C1 segment of cervical spinal cord (tissue), 14 donors: ENCODE results near the gene MYLK4.

Experiments
- DNase-seq, 14 donors: peaks; one replicate each; lab custom pipeline; 2025; lab: John Stamatoyannopoulos, UW

Gene MYLK4

DNA sequence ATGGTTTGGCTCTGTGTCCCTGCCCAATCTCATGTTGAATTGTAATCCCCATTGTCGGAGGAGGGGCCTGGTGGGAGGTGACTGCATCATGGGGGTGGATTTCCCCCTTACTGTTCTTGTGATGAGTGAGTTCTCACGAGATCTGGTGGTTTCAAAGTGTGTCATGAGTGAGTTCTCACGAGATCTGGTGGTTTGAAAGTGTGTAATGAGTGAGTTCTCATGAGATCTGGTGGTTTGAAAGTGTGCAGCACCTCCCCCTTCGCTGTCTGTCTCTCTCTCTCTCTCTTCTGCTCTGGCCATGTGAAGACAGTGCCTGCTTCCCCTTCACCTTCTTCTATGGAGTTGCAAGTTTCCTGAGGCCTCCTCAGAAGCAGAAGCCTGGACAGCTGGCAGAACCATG, 87.6 kb downstream of the MYLK4 start:
- no peak for DNase-seq

DNA sequence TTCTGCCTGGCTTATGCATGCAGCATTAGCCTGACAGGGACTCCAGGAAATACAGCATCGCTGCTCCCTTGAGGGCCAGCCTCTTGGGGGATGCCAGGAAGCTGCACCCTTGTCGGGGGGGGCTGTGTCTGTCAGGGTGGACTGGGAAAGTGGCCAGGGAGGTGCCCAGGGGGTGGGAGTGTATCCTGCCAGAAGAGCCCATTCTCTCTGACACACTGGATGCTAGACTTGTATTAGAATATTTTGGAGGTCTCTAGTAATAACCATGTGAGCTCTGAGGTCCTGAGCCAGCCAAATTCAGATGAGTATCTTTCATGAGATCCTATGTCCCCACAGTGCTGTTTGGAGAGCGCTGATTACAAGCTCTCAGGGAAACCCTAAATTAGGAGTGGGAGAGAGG, 89.1 kb downstream of the MYLK4 start:
- DNase-seq: no peak

DNA sequence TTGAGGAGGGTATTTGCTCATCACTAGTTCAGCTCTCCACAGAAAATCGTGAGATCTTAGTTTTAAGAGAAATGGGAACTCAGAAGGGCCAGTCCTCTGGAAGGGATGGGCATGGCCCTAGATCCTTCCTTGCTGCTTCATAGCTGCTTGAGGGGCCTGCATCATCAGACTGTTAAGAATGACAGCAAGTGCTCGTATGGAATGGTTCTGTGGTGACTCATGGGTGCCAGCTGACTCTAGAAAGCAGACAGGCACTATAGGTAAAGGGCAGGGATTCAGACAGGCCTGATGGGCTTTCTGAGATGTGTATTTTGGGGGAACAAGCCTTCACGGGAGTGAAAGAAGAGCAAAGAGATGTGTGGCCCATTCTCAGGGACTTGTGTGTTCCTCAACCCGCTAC, 90.8 kb downstream of the MYLK4 start:
- no peak for DNase-seq

DNA sequence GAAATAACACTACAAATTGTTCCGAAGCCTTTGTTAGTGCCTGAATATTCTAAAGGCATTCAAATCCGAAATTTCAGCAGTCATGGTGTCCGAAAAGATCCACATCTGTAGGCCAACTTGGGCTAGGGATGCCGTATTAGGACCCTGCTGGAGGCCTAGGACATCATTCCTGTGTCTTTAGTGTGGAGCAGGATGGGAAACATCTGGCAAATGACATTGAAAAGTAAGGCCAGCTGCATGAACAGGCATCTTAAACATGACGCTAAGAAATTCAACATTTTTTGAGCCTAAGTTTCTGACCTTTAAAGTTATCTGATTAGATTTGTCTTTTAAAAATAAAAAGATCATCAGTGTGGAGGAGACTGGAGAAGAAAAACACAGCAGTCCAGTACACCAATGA, 91.3 kb downstream of the MYLK4 start:
- no peak for DNase-seq

DNA sequence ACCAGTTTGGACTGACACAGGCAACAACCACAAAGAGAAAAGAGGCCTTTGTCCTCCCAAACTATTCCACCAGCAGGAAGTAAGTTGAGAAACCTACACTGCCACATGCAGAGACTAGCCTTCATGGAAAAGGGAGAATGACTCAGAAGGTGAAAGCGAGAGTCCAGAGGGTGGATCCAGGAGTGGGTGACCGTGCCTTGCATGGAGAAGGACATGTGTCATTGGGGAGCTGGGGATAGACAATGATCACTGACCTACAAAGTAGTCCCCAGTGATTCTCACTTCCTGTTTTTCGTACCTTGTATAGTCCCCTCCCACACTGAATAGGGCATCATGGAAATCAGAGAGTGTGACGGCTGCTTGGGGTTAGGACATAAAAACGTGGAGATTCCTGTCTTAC, 91.9 kb downstream of the MYLK4 start:
- no peak for DNase-seq

DNA sequence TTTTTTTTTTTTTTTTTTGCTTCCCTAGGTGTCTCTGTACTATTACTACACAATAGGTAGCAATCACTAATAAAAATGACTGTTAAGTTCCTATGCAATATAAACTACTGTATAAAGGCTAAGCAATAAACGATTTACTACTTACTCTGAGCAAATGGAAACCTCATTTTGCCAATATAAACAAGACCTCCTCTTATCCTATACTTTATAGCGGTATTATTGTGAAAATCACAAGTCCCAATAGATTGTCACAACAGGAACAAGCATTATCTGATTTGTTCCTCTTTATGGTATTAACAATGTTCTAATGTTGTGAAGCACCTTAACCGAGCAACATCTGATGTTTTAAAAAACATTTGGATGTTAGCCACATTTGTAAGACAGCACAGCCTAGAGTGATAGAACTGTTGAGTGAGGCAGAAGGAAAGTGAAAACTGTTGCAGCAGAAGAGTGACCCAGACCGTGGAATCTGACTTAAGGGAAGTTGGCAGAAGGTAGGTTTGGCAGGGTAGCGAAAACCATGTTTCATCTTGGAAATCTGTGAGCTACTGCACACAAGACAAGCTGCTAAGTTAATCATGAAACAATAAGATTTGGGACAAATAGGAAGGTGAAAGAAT, 94.2 kb downstream of the MYLK4 start:
- DNase-seq: no peak

DNA sequence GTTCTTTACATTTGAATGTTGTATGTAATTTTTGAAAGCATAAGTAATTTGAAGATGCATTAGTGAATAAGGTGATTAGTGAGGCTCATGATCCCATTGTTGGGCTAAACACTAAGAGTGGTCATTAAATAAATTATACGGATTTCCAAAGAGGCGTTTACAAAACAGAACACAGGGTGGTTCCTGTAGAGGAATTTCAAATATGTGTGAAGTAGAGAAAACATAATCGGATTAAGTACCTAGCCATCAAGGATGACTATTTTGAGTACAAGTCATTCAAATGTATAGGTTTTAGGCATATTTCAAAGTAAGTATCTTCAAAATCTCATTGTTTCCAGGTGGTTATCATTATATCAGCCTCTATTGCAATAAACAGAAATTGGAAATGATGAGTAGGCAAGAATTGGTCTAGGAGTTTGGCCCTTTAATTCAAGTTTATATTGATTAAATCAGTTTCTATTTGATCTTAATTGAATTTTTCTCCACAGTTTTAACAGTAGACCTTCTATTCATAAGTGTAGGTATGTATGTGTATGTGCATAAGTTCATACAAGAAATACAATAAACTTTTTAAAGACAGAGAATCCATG, 94.8 kb downstream of the MYLK4 start:
- DNase-seq: no peak

DNA sequence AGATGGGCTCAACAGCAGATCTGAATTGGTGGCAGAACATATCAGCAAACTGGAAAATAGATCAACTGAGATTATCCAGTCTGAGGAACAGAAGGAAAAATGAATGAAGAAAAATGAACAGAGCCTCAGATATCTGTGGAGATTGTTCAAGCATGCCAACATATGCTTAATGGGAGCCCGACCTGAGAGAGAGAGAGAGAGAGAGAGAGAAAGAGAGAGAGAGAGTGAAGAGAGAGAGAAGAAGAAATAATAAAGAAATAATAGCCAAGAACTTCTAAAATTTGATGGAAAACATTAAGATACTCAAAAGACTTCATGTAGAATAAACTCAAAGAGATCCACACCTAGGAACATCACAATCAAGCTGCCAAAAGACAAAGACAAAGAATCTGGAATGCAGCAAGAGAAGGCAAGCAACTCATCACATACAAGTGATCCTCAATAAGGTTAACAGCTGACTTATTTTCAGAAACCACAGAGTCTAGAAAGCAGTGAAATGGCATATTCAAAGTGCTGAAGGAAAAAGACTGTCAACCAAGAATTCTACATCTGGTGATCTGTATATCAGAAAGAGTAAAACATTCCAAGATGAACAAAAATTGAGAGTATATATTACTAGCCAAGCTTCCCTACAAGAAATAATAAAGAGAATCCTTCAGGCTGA, 97.2 kb downstream of the MYLK4 start:
- no peak for DNase-seq

DNA sequence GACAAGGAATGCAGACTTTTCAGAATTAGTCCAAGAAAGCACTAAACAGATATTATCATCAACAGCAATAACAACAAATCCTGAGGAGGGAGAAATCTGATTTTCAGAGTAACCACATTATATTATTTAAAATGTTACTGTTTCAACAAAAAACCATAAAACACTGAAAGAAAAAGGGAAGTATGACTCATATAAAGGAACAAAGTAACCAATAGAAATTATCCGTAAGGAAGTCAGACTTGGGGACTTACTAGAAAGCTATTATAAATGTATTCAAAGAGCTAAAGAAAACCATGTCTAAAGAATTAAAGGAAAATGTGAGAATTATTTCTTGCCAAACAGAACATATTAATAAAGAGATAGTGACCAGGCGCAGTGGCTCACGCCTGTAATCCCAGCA, 98.1 kb downstream of the MYLK4 start:
- no peak for DNase-seq

DNA sequence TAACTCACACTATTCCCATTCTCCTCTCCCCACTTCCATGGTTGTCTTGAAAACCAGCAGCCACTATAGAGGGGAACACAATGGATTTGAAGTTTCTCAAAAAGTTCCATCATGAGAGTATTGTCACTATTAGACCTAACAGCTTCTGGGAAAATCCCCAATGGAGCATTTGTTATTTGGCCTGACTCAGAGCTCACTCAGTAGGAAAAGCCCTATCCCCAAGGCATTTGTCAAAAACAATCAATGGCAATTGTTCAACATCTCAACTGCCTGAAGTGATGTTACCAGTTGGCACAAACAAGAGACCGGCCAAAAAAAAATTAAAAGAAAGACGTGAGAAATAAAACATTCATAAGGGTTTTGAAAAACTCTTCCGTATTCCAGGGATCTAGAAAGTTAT, 98.8 kb downstream of the MYLK4 start:
- no peak for DNase-seq

DNA sequence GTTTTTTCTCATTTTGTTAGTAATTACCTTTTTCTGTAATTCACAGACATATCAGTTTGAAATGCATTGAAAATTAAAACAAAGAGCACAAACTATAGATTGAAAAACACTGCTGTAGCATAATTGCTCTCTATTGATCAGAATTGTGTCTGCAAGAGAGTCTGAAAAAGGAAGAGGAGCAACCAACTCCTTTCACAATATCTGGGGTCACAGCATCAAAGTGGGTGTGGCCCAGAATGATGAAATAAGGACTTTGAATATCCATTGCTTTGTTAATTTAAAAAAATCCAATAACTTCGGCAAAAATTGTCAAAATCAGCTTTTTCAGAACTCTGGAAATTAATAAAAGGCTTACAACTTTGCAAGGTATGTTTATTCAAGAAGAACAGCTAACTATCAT, 99.2 kb downstream of the MYLK4 start:
- no peak for DNase-seq

DNA sequence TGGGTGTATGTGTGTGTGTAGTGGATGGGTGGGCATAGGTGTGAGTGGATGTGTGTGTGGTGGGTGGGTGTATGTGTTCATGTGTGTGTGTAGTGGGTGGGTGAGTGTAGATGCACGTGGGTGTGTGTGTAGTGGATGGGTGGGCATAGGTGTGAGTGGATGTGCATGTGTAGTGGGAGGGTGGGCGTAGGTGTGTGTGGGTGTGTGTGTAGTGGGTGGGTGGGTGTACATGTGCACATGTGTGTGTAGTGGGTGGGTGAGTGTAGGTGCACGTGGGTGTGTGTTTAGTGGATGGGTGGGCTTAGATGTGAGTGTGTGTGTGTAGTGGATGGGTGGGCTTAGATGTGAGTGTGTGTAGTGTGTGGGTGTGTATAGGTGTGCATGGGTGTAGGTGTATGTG, 104.4 kb downstream of the MYLK4 start:
- DNase-seq: no peak

DNA sequence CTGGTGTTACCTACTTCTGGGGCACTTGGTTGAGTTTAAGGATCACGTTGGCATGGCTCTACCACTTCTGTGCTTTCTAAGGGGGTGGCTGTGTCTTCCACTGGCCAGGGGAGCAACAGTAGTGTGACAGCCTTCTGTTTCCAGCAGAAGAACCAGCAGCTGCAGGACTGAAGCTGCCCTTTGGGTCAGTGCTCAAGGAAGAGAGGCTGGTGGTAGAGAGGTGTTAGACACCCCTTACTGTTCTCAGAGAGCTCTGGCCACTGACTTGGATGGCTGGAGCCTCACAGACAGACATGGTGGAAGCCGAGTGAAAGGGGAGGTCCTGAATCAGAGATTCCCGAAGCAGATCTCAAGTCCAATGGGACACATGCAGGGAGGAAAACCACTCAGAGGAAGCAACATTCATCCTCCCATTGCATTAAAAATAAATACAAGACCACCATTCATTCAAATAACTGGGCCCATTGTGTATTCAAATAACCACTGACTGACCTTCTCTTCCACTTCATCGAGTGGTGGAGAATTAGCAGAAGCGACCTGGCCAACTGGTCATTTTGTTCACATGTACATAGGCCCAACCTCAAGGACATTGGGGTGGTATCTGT, 106.7 kb downstream of the MYLK4 start:
- no peak for DNase-seq

DNA sequence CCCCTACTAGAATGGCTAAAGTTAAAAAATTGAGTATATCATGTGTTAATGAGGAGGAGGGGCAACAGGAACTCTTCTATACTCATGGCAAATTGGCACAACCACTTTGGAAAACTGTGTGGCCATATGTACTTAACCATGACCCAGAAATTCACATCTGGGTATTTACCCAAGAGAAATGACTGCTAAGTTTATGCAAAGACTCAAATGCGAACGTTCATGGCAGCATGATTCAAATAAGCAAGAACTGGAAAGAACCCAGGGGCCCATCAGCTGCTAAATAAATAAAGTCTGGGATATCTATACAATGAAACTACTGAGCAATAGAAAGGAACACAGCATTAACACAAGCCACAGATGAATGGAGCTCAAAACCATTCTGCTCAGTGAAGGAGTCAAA, 107.6 kb downstream of the MYLK4 start:
- DNase-seq: no peak

DNA sequence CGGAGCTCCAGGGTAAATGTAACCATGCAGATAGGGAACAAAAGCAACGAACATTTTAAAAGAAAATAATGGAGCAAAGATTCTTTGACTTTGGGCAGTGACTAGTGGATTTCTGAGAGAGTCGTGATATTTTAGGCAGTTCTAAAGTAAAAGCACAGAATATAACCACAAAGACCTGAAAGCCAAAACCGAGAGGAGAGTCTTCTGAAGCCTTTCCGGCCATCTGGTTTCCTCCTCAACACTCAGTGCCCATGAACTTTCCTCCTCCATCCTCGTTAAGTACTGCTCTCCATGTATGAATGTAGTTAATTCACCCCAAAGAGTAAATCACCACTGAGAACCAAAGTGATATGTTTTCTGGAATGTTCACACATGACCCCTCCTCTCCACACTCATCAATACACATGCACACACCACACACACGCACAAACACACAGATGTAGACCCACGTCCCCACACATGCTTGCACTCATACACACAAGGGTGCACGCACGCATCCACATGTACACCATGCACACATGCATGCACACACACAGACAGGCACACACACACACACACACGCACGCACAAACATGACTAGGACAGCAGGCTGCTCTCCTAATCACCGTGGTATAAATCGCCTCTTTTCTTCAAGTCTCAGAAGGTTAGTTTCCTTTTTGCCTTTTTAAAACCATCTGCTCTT, 109.5 kb downstream of the MYLK4 start:
- no peak for DNase-seq

DNA sequence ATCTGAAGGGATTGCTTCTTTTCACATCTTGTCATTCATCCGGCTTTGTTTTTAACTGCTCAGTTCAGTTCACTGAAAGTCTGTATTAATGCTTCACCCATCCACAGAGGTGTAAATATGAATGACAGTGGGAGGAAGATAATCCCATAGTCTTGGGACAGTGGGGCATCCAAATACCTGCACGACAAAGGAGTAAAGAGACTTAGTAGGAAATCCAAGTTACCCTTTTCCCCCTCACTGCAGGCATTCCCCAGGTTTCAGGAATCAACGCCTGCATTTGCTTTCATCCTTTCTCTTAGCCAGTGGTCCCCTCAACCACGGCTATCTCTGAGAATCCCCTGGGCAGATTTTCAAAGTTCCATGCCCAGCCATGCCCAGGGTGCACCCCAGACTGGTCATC, 110.2 kb downstream of the MYLK4 start:
- DNase-seq: no peak

DNA sequence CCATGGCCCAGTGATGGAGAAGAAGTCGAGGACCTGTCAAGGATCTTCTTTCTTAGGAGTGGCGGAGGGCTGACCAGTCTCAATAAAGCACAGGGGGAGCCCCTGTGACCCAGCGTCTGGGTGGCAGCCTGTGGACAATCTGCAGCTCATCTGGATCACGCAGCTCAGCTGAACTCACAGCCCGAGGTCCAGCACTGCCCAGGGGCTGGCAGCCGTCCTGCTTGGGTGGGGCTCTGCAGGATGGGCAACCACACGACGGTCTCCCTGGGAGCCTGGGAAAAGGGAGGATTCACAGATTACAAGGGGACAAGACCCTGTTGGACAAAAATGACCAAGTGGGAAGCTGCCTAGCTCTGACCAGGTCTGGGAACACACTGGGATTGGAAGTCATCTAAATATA, 110.8 kb downstream of the MYLK4 start:
- DNase-seq: no peak

DNA sequence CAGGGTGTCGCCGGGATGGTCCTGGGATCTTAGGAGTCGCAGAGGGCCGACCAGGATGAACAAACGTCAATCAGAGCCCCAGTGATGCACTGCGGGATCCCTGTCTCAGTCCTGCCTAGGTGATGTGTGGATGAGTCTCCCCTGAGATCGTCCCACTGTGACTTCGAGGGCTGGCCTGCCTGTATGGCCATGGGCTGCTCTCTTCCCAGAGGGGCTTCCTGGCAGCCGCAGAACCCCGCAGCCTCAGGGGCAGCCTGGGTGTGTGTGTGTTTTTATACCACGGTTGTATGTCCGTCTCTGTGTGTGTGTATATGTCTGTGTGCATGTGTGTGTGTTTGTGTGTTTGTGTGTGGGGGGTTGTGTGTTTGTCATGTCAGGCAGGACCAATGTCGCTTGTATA, 111.6 kb downstream of the MYLK4 start:
- no peak for DNase-seq

DNA sequence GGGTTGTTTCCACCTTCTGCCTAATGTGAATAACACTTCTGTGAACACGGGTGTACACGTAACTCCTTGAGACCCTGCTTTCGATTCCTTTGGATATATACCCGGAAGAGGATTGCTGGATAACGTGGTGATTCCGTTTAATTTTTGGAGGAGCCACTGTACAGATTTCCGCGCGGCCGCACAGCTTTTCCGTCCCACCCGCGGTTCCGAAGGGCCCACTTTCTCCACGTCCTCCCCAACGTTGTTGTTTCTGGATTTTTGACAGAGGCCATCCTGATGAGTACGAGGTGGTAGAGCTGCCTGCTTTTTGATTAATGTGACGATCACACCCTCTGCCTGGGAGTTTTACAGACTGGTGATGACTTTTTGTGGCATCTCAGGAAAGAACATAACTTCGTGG, 114.0 kb downstream of the MYLK4 start:
- no peak for DNase-seq

DNA sequence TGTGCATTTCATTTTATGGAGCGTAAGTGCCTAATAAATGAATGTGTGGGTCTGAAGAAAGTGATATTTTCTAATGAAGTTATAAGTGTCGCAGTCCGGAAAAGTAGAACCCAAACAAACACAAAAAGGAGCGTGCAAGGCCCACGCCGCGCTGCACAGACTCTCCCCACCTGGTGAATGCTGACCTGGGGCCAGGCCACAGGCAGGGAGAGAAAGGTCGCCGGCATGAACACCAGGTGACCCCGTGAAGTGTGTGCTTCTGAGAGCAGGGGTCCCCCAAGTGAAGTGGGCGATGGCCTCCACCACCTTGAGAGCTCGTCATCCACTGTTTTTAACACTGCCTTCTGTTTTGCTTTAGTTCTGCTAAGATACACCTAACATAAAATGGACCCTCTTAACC, 114.8 kb downstream of the MYLK4 start:
- no peak for DNase-seq

DNA sequence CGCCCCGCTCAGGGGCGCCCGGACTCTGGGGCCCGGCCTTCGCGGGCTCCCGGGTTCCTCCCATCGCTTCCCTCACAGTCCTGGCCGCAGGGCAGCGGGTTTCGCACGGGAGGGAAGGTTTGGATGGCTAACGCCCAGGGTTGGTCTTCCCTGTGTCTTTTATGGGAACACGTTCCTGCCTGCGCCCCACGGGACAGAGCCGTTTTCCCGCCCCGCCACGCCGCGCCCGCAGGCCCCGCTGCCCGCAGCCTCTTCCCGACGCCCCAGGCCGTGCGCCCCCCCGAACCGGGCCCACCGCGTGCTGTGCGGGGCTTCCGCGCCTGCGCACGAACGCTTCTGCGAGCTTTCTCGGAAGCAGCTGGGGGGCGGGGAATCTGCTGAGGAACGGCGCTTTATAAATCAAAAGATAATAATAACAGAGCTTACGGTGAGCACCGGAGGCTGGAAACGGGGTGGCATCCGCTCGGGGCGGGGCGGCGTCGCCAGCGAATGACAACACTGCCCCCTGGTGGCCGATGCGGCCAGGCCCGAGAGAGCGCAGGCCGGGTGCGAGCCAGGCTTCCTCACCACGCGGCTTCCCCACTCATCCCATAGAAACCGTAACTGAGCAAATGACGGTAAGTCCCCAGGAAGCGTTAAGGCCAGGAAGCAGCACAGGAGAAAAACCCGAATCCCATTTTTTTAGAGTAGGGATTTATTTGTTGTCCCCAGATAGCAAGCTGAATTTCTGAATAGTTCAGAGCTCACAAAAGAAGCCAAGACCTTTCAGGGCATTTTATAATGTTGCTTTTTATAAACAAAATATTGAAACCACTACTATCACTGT, 116.4 kb downstream of the MYLK4 start:
- peak in 13 of 14 donors; percentile 24 to 84 (median 58) for DNase-seq

DNA sequence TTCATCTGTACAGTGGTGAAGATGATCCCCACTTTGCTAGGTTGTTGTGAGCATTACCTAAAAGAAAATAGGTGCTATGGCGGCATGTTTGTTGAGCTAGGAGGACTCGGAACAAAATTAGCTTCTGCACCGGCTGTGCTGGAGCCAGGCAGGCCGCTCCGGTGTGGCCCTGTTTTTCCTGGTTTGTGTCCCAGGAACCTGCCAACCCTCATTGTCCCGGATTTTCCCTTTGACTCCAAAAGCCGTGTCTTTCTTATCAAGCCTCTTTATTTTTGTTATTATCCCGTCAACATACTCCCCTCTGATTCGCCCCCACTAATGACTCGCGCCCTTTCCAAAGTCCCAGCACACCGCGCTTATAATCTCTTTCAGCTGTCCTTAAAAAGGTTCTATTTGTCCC, 117.0 kb downstream of the MYLK4 start:
- DNase-seq: peak in 1 of 14 donors; percentile 55
